Calu3 (cell line): ENCODE results near the gene DNAH17. TPM values are rescaled to one million over a fixed set of nuclear protein-coding genes. Genes with fewer than 3 reads are reported as not detected.

Source experiments
- BruUV-seq: library from RNA; stranded (reverse); fragments of 400-500 nt; replicated peaks from 2 replicates; lab custom pipeline; 2021; lab: Mats Ljungman, UMichigan
- CTCF ChIA-PET: fragments of 300-600 bp; sonication (Branson Sonifier 250); formaldehyde crosslinking; loops from one replicate; lab custom pipeline; 2022; ENCODE audit warnings: antibody characterized with exemption; lab: Charles Lee
- DNase-seq: peaks from one replicate; pipeline ENCODE4 v3.0.0; 2022
- H3K27ac Mint-ChIP-seq: one replicate; pipeline ENCODE4 v1.8.0; 2022; ENCODE audit warnings: mixed read lengths; ENCODE audit not compliant: unreplicated experiment
- H3K27me3 Mint-ChIP-seq: one replicate; pipeline ENCODE4 v1.8.0; 2022; ENCODE audit warnings: mixed read lengths; ENCODE audit not compliant: unreplicated experiment
- H3K36me3 Mint-ChIP-seq: one replicate; pipeline ENCODE4 v1.8.0; 2022; ENCODE audit warnings: mild to moderate bottlenecking, moderate library complexity, mixed read lengths; ENCODE audit not compliant: insufficient read depth, unreplicated experiment
- H3K4me1 Mint-ChIP-seq: one replicate; pipeline ENCODE4 v1.8.0; 2022; ENCODE audit warnings: mild to moderate bottlenecking, low read depth, mixed read lengths; ENCODE audit not compliant: unreplicated experiment
- H3K4me3 Mint-ChIP-seq: one replicate; pipeline ENCODE4 v1.8.0; 2022; ENCODE audit warnings: mild to moderate bottlenecking, low read depth, moderate library complexity, mixed read lengths; ENCODE audit not compliant: unreplicated experiment
- H3K9me3 Mint-ChIP-seq: one replicate; pipeline ENCODE4 v1.8.0; 2022; ENCODE audit warnings: low read depth, mixed read lengths; ENCODE audit not compliant: unreplicated experiment
- CTCF ChIP-seq: fragments of 200-600 bp; IDR thresholded peaks from one replicate; pipeline ENCODE4 v1.8.0; 2022; ENCODE audit warnings: antibody characterized with exemption; ENCODE audit not compliant: unreplicated experiment
- intact Hi-C: fragments of 100-400 bp; cut with micrococcal nuclease; formaldehyde crosslinking; loops from one replicate; pipeline ENCODE4 v1.10.0; 2022; ENCODE audit not compliant: unreplicated experiment
- total RNA-seq: library from RNA; stranded (reverse); gene quantifications from 2 replicates; pipeline ENCODE4 v1.2.3, GENCODE V29; 2022

The DNAH17 gene
- total RNA-seq, 1 experiment from 2014 or later, result 0.19 TPM

- Mint-ChIP-seq H3K4me3 (no peak overlapping the region), H3K27me3 (peaks cover 74% of the 10 kb centered on the region), H3K9me3 (peaks cover 3% of the 10 kb centered on the region), H3K27ac (no peak overlapping the region), H3K4me1 (no peaks in the 10 kb centered on the region), H3K36me3 (no peaks in the 10 kb centered on the region)
- intact Hi-C loops, result no loop called here
- BruUV-seq, result no TSS peak
- TF ChIP-seq CTCF, result no peak
- CTCF ChIA-PET, result no interaction called here
- no peak for DNase-seq
Measured at GRCh38 chr17:78581304-78581703, 4.1 kb upstream of the DNAH17 start.

- TF ChIP-seq CTCF, result no peak
- Mint-ChIP-seq H3K4me3 (no peak overlapping the region), H3K27ac (no peak overlapping the region), H3K4me1 (no peaks in the 10 kb centered on the region), H3K9me3 (peaks cover 3% of the 10 kb centered on the region), H3K27me3 (peaks cover 77% of the 10 kb centered on the region), H3K36me3 (no peaks in the 10 kb centered on the region)
- DNase-seq, result no peak
- BruUV-seq, result no TSS peak
- intact Hi-C loops, result no loop called here
- CTCF ChIA-PET, result no interaction called here
Measured at GRCh38 chr17:78580277-78580804, 3.1 kb upstream of the DNAH17 start.

GRCh38 chr17:78576389-78577112 is 645 bp downstream of the DNAH17 start:
- intact Hi-C loops, result no loop called here
- CTCF ChIA-PET, result interaction anchor here (0.5 kb wide), 1 partner anchor 32 kb away, joined by 3 read pairs; no protein-coding TSS in a partner anchor
- Mint-ChIP-seq H3K4me1 (no peaks in the 10 kb centered on the region), H3K9me3 (no peaks in the 10 kb centered on the region), H3K27me3 (peaks cover 60% of the 10 kb centered on the region), H3K4me3 (no peak overlapping the region), H3K36me3 (no peaks in the 10 kb centered on the region), H3K27ac (no peak overlapping the region)
- no TSS peak for BruUV-seq
- DNase-seq, result no peak
- TF ChIP-seq CTCF, result no peak

GRCh38 chr17:78575899-78576298 is 1.3 kb downstream of the DNAH17 start:
- H3K9me3 Mint-ChIP-seq, result no peaks in the 10 kb centered on the region
- intact Hi-C loops, result no loop called here
- no peak overlapping the region for H3K4me3 Mint-ChIP-seq
- CTCF ChIA-PET, result no interaction called here
- H3K36me3 Mint-ChIP-seq, result no peaks in the 10 kb centered on the region
- H3K4me1 Mint-ChIP-seq, result no peaks in the 10 kb centered on the region
- H3K27ac Mint-ChIP-seq, result no peak overlapping the region
- no TSS peak for BruUV-seq
- H3K27me3 Mint-ChIP-seq, result peaks cover 54% of the 10 kb centered on the region
- TF ChIP-seq CTCF, result no peak
- no peak for DNase-seq
